Ishikawa (cell line): Measurements from ENCODE around the gene BOLA3.

Experiments used
- EP300 ChIP-seq: IDR thresholded peaks from 2 replicates; pipeline ENCODE4 v1.6.1; 2012; ENCODE audit warnings: borderline replicate concordance
- TF ChIP-seq, protein P1 (sequence below): IDR thresholded peaks from 2 replicates; pipeline ENCODE4 v1.6.1; 2012

- TF ChIP-seq, protein P1, sequence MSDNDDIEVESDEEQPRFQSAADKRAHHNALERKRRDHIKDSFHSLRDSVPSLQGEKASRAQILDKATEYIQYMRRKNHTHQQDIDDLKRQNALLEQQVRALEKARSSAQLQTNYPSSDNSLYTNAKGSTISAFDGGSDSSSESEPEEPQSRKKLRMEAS: no peak
- no peak for TF ChIP-seq EP300
Observed at GRCh38 chr2:74197049-74197448, 49.3 kb upstream of the BOLA3 start.
